Left lung (tissue), 10 donors: Measurements from ENCODE around the gene ATP6V1G3. TPM values are rescaled to one million over a fixed set of nuclear protein-coding genes. Genes with fewer than 3 reads are reported as not detected.
A peak's percentile ranks its signal among the peaks of the same experiment; 100 is the strongest.

Experiments
- ATAC-seq: fragments of 200-7000 bp; cut with Tn5 transposase; one replicate; pipeline ENCODE4 v1.9.1; 2020; ENCODE audit warnings: moderate library complexity
- DNase-seq, 4 donors: peaks; one replicate each; pipeline ENCODE4 v3.0.0-alpha.2; 2013 to 2020
- H3K27ac ChIP-seq, 2 donors: fragments of 200-600 bp; sonication (generic) in 1 of 2; one replicate each; pipeline versions ENCODE4 v1.5.0 to v1.8.0; 2020 to 2021
- H3K27me3 ChIP-seq, 2 donors: fragments of 200-600 bp; sonication (generic) in 1 of 2; one replicate each; pipeline versions ENCODE4 v1.5.0 to v1.8.0; 2020 to 2021
- H3K36me3 ChIP-seq, 2 donors: fragments of 200-600 bp; sonication (generic) in 1 of 2; one replicate each; pipeline versions ENCODE4 v1.5.0 to v1.8.0; 2020 to 2021
- H3K4me1 ChIP-seq, 2 donors: fragments of 200-600 bp; one replicate each; pipeline ENCODE4 v1.8.0; 2021
- H3K4me3 ChIP-seq, 2 donors: fragments of 200-600 bp; sonication (generic) in 1 of 2; one replicate each; pipeline versions ENCODE4 v1.5.0 to v1.8.0; 2020 to 2021; ENCODE audit warnings: mild to moderate bottlenecking in 1 of 2
- H3K9me3 ChIP-seq, 2 donors: fragments of 200-600 bp; sonication (generic) in 1 of 2; one replicate each; pipeline versions ENCODE4 v1.5.0 to v1.8.0; 2020 to 2021
- intact Hi-C, 2 donors: fragments of 100-400 bp; cut with DNase I; formaldehyde crosslinking; loops; one replicate each; pipeline versions ENCODE4 v1.11.2 to v1.14.2; 2022
- polyA plus RNA-seq, 6 donors: library from polyadenylated mRNA; unstranded; fragments of 120-200 nt; gene quantifications; one replicate each; pipeline ENCODE4 v1.2.1, GENCODE V29; 2013; ENCODE audit not compliant: insufficient read length in 6 of 6
- total RNA-seq, 2 donors: library from RNA; stranded (reverse); fragmentation: NEBNext Ultra II Directional; extraction: Animal tissue kit (Norgen Biotek cat#: 25700); gene quantifications; one replicate each; pipeline ENCODE4 v1.2.1, GENCODE V29; 2021
- TF ChIP-seq, protein P1 (sequence below), 2 donors: fragments of 200-600 bp; sonication (generic) in 1 of 2; IDR thresholded peaks; one replicate each; pipeline versions ENCODE4 v1.5.0 to v1.8.0; 2021; ENCODE audit warnings: antibody characterized with exemption in 2 of 2
- donor health status: DM: no; HTN: yes; CAD: no.
- donor health status: DM: no; HTN: no; CAD: no.

The ATP6V1G3 gene
- total and polyA plus RNA-seq, 8 donors: not detected

DNA sequence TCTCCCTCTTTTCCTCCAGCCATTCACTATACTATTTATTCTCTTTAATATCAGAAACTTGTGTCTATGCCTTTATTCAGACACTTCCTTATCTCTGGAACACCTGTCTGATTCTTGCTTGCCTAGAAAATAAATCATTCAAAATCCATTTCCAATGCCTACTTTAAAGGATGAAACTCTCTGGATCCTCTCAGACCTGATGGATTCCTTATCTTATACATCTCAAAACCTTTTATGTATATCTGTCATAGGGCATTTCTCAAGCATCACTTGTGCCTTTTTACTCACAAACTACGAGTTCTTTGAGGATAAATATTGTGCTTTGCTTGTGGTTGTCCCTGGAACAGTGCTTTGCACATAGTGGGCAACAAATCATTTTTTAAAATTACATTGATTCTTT is 3.8 kb upstream of the ATP6V1G3 start:
- ATAC-seq: no peak
- TF ChIP-seq, protein P1, sequence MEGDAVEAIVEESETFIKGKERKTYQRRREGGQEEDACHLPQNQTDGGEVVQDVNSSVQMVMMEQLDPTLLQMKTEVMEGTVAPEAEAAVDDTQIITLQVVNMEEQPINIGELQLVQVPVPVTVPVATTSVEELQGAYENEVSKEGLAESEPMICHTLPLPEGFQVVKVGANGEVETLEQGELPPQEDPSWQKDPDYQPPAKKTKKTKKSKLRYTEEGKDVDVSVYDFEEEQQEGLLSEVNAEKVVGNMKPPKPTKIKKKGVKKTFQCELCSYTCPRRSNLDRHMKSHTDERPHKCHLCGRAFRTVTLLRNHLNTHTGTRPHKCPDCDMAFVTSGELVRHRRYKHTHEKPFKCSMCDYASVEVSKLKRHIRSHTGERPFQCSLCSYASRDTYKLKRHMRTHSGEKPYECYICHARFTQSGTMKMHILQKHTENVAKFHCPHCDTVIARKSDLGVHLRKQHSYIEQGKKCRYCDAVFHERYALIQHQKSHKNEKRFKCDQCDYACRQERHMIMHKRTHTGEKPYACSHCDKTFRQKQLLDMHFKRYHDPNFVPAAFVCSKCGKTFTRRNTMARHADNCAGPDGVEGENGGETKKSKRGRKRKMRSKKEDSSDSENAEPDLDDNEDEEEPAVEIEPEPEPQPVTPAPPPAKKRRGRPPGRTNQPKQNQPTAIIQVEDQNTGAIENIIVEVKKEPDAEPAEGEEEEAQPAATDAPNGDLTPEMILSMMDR (IDR thresholded peaks at IDR 0.05): no peak
- Histone ChIP-seq H3K27me3 (no peaks in the 10 kb centered on the region), H3K27ac (no peak overlapping the region), H3K4me3 (no peak overlapping the region), H3K9me3 (no peaks in the 10 kb centered on the region), H3K4me1 (no peaks in the 10 kb centered on the region), H3K36me3 (no peaks in the 10 kb centered on the region)
- no peak for DNase-seq
- intact Hi-C loops: no loop called here

DNA sequence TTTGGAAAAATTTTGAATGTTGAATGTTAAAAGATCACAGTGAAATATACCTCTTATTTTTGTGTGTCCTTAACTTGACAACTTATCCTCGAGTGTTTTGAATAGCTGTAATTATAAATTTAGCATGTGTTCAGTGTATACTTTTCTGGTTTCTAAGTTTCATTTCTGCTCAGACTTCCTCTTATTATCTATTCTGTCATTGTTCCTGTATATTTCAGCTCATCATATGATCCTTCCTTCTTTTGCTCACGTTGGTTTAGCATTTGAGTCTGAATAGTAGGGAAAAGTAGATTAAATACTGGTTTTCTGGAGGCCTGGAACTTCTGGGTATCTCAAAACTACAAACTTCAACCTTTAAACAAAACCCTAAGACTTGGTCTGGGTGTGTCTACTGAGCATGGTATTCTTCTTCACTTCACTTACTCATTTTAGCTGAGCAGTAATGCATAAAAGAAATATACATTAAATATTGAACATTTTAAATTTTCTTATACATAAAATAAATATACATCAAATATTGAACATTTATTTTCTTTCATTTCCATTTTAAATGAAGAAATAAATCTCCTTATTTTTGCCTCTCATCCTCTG is 3.3 kb upstream of the ATP6V1G3 start:
- Histone ChIP-seq H3K9me3 (no peaks in the 10 kb centered on the region), H3K36me3 (no peaks in the 10 kb centered on the region), H3K27ac (peak overlapping the region in 1 of 2 donors; percentile 51), H3K27me3 (no peaks in the 10 kb centered on the region), H3K4me1 (no peaks in the 10 kb centered on the region), H3K4me3 (no peak overlapping the region)
- TF ChIP-seq, protein P1 (IDR thresholded peaks at IDR 0.05): no peak
- no peak for DNase-seq
- intact Hi-C loops: no loop called here
- ATAC-seq: no peak

DNA sequence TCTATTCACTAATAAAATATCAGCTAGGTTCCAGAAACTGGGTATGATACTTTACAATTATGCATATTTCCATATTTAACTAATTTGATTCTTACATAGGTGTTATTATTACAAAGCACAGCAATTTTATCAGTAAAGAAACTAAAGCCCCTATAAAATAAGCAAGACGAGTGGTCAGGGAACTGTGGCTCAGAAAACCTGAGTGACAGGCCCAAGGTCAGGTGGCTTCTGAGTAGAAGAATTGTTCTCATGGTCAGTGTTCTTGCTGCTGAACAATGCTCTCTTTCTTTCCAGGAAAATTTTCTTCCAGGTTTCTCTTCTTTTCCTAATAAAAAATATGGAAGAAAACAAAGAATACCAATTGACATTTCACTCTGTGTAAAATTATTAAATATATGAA is 2.2 kb upstream of the ATP6V1G3 start:
- Histone ChIP-seq H3K9me3 (no peaks in the 10 kb centered on the region), H3K4me1 (no peaks in the 10 kb centered on the region), H3K4me3 (no peak overlapping the region), H3K27me3 (no peaks in the 10 kb centered on the region), H3K27ac (no peak overlapping the region), H3K36me3 (no peaks in the 10 kb centered on the region)
- intact Hi-C loops: no loop called here
- ATAC-seq: no peak
- DNase-seq: no peak
- TF ChIP-seq, protein P1 (IDR thresholded peaks at IDR 0.05): no peak

DNA sequence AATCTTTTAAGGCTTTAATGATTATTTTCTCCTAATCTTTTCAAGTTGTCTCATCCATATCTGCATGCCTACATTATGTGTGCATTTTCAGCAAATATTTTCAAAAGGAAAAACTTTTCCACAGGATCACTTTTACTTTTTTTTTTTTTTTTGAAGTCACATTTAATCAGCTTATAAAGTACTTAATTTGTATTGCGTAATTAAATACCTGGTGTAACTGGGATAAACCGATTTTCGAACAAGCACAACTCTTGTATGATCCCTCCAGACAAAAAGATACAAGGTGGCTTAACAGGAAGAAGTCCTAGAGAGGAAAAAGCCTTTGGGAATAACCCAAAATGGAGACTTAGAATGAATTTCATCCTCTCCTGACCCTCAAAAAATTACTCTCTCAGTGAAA is 1.3 kb upstream of the ATP6V1G3 start:
- no peaks in the 10 kb centered on the region for H3K27me3 ChIP-seq
- ATAC-seq (no peak), DNase-seq (no peak)
- no peaks in the 10 kb centered on the region for H3K4me1 ChIP-seq
- TF ChIP-seq, protein P1 (IDR thresholded peaks at IDR 0.05): no peak
- no peak overlapping the region for H3K4me3 ChIP-seq
- H3K27ac ChIP-seq: no peak overlapping the region
- intact Hi-C loops: no loop called here
- H3K36me3 ChIP-seq: no peaks in the 10 kb centered on the region
- no peaks in the 10 kb centered on the region for H3K9me3 ChIP-seq

DNA sequence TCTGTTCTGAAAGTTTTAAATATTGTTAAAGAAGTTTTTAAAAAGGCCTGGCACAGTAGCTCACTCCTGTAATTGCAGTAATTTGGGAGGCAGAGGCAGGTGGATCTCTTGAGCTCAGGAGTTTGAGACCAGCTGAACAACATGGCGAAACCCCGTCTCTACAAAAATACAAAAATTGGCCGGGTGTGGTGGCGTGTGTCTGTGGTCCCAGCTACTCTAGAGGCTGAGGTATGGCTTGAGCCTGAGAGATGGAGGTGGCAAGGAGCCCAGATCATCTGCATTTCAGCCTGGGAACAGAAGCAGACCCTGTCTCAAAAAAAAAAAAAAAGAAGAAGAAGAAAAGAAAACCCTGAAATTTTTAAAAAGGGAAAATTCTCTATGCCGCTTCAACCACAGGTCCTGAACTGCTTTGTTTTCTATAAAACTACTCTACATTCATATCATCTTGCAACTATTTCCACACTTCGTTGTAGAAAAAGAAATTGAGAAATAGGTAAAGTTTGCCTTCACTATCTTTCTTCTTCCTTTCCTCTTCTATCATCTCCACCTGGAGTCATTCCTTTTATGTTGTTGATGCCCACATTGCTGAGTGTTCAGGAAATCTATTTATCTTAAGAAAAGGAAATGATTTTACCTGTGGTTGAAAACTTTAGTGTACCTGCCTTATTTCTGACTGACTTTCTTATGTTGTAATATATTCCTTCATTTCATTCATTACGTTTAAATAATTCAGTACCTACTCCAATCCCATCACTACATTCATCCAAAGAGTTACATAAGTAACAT is 1.7 kb downstream of the ATP6V1G3 start:
- no peaks in the 10 kb centered on the region for H3K36me3 ChIP-seq
- no peaks in the 10 kb centered on the region for H3K9me3 ChIP-seq
- TF ChIP-seq, protein P1 (IDR thresholded peaks at IDR 0.05): no peak
- intact Hi-C loops: no loop called here
- ATAC-seq (no peak), DNase-seq (no peak)
- H3K4me3 ChIP-seq: no peak overlapping the region
- no peaks in the 10 kb centered on the region for H3K27me3 ChIP-seq
- H3K27ac ChIP-seq: no peak overlapping the region
- no peaks in the 10 kb centered on the region for H3K4me1 ChIP-seq
